ENCODE data around the gene ZSWIM4. TPM values are rescaled to one million over a fixed set of nuclear protein-coding genes. Genes with fewer than 3 reads are reported as not detected.

Gene ZSWIM4
- total and polyA plus RNA-seq, 2 of the 13 experiments (the other 11 are each of a cell fraction or from before 2014, with no cell fraction given): 0.33 to 0.86 TPM

DNA sequence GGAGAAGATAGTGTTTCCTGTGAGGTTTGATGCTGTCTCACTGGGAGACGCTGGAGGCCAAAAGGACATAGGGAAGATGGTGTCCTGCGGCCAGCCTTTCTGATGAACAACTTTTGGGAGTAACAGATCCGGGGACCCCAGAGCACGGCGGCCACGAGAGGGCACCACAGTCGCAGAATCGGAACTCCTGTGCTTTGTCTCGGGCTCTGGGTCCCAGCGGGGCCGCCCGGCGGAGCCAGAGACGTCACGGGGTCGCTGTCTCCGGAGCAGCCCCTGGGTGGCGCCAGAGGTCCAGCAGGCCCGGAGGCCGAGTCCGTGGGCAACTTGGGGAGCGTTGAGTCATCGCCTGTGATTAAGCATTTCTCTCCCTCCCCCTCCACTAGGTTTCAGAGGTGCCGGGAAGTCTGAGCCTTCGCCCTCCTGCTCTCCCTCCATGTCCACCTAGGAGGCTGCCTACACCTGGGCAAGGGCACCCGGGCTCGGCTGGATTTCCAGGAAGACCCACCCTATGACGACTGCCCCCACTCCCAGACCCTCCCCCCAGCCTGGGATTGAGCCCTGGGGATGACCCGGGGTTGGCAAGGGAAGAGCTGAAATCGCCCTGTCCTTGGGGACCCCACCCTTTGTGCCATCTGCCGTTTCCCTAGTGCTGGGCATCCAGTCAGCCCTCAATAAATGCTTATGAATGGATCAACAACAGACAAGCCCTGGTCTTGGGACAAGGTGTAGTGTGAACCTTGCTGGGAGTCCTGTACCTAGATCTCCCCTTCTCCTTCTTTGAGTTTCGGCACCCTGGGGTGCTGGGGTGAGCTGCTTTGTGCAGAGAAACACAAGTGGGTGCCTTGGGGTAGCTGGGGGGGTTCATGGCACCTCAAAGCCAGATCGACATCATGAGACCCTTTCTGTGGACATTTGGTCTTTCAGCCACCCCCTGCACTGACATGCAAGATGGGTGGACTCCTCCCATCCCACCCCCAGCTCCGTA, 85.1 kb downstream of the ZSWIM4 start (continued):
- TF ChIP-seq, protein P1, sequence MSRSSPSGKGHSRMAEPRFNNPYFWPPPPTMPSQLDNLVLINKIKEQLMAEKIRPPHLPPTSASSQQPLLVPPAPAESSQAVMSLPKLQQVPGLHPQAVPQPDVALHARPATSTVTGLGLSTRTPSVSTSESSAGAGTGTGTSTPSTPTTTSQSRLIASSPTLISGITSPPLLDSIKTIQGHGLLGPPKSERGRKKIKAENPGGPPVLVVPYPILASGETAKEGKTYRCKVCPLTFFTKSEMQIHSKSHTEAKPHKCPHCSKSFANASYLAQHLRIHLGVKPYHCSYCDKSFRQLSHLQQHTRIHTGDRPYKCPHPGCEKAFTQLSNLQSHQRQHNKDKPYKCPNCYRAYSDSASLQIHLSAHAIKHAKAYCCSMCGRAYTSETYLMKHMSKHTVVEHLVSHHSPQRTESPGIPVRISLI (CRISPR knock-in tag; IDR thresholded peaks at IDR 0.05; ENCODE audit: borderline replicate concordance): peak; percentile 57; the same call in 1 of the 2 replicates
- TF ChIP-seq JUN (CRISPR knock-in tag; IDR thresholded peaks at IDR 0.05) (peak; percentile 54; the same call in 1 of the 2 replicates), MXD1 (CRISPR knock-in tag; IDR thresholded peaks at IDR 0.05) (0 out of 2 replicates have a peak, but pooled peaks have one; percentile 22), PRDM10 (CRISPR knock-in tag; IDR thresholded peaks at IDR 0.05; ENCODE audit: low read depth) (peak; percentile 44; the same call in 1 of the 2 replicates), KLF6 (CRISPR knock-in tag; IDR thresholded peaks at IDR 0.05) (peak; percentile 59; the same call in 1 of the 2 replicates), RFXANK (CRISPR knock-in tag; IDR thresholded peaks at IDR 0.05) (no peak), CAMTA2 (CRISPR knock-in tag; IDR thresholded peaks at IDR 0.05; ENCODE audit: borderline replicate concordance) (0 out of 2 replicates have a peak, but pooled peaks have one; percentile 57), RFX5 (IDR thresholded peaks at IDR 0.05; ENCODE audit: low read depth, low read length) (peak; percentile 36; the same call in 1 of the 2 replicates), CSRNP1 (CRISPR knock-in tag; IDR thresholded peaks at IDR 0.05) (peak; percentile 79; the same call in 1 of the 2 replicates), MED1 (CRISPR knock-in tag; IDR thresholded peaks at IDR 0.05) (peak; percentile 46), NCOA5 (CRISPR knock-in tag; IDR thresholded peaks at IDR 0.05) (no peak), ZNF782 (CRISPR knock-in tag; IDR thresholded peaks at IDR 0.05; ENCODE audit: borderline replicate concordance) (0 out of 2 replicates have a peak, but pooled peaks have one; percentile 21), BCL3 (CRISPR knock-in tag; IDR thresholded peaks at IDR 0.05) (no peak)
- TF ChIP-seq, protein P2, sequence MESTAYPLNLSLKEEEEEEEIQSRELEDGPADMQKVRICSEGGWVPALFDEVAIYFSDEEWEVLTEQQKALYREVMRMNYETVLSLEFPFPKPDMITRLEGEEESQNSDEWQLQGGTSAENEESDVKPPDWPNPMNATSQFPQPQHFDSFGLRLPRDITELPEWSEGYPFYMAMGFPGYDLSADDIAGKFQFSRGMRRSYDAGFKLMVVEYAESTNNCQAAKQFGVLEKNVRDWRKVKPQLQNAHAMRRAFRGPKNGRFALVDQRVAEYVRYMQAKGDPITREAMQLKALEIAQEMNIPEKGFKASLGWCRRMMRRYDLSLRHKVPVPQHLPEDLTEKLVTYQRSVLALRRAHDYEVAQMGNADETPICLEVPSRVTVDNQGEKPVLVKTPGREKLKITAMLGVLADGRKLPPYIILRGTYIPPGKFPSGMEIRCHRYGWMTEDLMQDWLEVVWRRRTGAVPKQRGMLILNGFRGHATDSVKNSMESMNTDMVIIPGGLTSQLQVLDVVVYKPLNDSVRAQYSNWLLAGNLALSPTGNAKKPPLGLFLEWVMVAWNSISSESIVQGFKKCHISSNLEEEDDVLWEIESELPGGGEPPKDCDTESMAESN (CRISPR knock-in tag; conservative IDR thresholded peaks at IDR 0.05): peak; percentile 46; the same call in 1 of the 2 replicates
- TF ChIP-seq, protein P3, sequence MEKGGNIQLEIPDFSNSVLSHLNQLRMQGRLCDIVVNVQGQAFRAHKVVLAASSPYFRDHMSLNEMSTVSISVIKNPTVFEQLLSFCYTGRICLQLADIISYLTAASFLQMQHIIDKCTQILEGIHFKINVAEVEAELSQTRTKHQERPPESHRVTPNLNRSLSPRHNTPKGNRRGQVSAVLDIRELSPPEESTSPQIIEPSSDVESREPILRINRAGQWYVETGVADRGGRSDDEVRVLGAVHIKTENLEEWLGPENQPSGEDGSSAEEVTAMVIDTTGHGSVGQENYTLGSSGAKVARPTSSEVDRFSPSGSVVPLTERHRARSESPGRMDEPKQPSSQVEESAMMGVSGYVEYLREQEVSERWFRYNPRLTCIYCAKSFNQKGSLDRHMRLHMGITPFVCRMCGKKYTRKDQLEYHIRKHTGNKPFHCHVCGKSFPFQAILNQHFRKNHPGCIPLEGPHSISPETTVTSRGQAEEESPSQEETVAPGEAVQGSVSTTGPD (CRISPR knock-in tag; IDR thresholded peaks at IDR 0.05): no peak
